HG03060 (cell line): ENCODE data around the gene NT5C2.
"Not testable (repeated sequence)": the region's sequence is repeated elsewhere in the genome, so short reads cannot be mapped to it uniquely, and the experiment has no call there.

Experiments
- ATAC-seq: cut with Tn5 transposase; IDR thresholded peaks from one replicate; pipeline ENCODE4 v1.9.1; 2021; ENCODE audit warnings: low read depth, moderate number of reproducible peaks; ENCODE audit not compliant: unreplicated experiment

The NT5C2 gene

GRCh38 chr10:103167554-103167953, 25.5 kb downstream of the NT5C2 start:
- not testable (repeated sequence) for ATAC-seq

GRCh38 chr10:103166523-103166922, 26.5 kb downstream of the NT5C2 start:
- ATAC-seq, result no peak

- not testable (repeated sequence) for ATAC-seq
Measured at GRCh38 chr10:103163766-103164403, 29.2 kb downstream of the NT5C2 start.

GRCh38 chr10:103157246-103157645, 35.8 kb downstream of the NT5C2 start:
- ATAC-seq, result no peak

- ATAC-seq, result no peak
Measured at GRCh38 chr10:103155471-103156085, 37.5 kb downstream of the NT5C2 start.

GRCh38 chr10:103154521-103155299, 38.4 kb downstream of the NT5C2 start:
- no peak for ATAC-seq

- no peak for ATAC-seq
Measured at GRCh38 chr10:103153302-103154197, 39.5 kb downstream of the NT5C2 start.

- ATAC-seq, result no peak
Measured at GRCh38 chr10:103149991-103150622, 43.0 kb downstream of the NT5C2 start.

- no peak for ATAC-seq
Measured at GRCh38 chr10:103147645-103148044, 45.4 kb downstream of the NT5C2 start.

- no peak for ATAC-seq
Measured at GRCh38 chr10:103145860-103146466, 47.1 kb downstream of the NT5C2 start.

- ATAC-seq, result no peak
Measured at GRCh38 chr10:103145046-103145445, 48.0 kb downstream of the NT5C2 start.

GRCh38 chr10:103144041-103144440, 49.0 kb downstream of the NT5C2 start:
- no peak for ATAC-seq

GRCh38 chr10:103143641-103144040, 49.4 kb downstream of the NT5C2 start:
- not testable (repeated sequence) for ATAC-seq

- no peak for ATAC-seq
Measured at GRCh38 chr10:103141950-103142349, 51.1 kb downstream of the NT5C2 start.

GRCh38 chr10:103140469-103140868, 52.6 kb downstream of the NT5C2 start:
- ATAC-seq, result no peak

- no peak for ATAC-seq
Measured at GRCh38 chr10:103139803-103140202, 53.3 kb downstream of the NT5C2 start.

GRCh38 chr10:103135168-103135567, 57.9 kb downstream of the NT5C2 start:
- ATAC-seq, result not testable (repeated sequence)

- no peak for ATAC-seq
Measured at GRCh38 chr10:103130910-103131309, 62.2 kb downstream of the NT5C2 start.

- ATAC-seq, result not testable (repeated sequence)
Measured at GRCh38 chr10:103130180-103130579, 62.9 kb downstream of the NT5C2 start.

GRCh38 chr10:103127241-103127640, 65.8 kb downstream of the NT5C2 start:
- no peak for ATAC-seq
